ENCODE results near the gene CD46.

Gene CD46

DNA sequence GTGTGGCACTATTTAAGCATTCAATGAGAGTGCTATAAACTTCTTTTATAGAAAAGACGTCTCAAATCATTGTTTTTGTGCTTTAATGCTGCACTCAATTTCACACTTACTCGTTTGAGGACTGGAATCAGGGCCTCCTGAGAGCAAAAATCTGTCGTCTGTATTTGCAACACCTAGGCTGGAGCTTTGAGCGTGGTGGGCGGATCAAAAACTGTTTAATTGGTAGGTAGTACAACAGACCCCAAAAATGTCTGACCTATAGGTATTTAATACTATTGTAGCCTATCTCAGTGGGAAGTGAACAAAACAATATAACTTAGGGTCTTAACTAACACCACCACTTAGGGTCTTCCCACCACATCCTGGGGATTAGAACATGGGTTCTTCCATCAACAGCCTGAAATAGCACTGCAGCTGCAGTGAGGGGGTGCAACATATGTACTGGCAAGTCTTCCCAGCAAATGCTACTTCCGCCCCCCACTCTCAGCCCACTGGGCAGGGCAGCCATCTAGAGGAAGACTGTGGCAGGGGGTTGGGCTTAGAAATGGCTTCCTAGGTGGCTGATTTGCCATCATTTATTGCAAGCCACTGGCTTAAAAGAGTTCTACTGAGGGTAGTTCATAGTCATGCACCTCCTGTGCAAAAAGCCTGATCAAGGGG lies 48.3 kb downstream of the CD46 start:
- TF ChIP-seq, protein P1, sequence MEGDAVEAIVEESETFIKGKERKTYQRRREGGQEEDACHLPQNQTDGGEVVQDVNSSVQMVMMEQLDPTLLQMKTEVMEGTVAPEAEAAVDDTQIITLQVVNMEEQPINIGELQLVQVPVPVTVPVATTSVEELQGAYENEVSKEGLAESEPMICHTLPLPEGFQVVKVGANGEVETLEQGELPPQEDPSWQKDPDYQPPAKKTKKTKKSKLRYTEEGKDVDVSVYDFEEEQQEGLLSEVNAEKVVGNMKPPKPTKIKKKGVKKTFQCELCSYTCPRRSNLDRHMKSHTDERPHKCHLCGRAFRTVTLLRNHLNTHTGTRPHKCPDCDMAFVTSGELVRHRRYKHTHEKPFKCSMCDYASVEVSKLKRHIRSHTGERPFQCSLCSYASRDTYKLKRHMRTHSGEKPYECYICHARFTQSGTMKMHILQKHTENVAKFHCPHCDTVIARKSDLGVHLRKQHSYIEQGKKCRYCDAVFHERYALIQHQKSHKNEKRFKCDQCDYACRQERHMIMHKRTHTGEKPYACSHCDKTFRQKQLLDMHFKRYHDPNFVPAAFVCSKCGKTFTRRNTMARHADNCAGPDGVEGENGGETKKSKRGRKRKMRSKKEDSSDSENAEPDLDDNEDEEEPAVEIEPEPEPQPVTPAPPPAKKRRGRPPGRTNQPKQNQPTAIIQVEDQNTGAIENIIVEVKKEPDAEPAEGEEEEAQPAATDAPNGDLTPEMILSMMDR (IDR thresholded peaks at IDR 0.05; ENCODE audit: low read depth, low read length): no peak
- no peak for DNase-seq (ENCODE audit: low read depth, low spot score)
- H3K4me3 ChIP-seq (ENCODE audit: low read depth, low read length): no peak overlapping the region
- in situ Hi-C loops (cut with HindIII; ENCODE audit: low sequenced_read_pairs): no loop called here

DNA sequence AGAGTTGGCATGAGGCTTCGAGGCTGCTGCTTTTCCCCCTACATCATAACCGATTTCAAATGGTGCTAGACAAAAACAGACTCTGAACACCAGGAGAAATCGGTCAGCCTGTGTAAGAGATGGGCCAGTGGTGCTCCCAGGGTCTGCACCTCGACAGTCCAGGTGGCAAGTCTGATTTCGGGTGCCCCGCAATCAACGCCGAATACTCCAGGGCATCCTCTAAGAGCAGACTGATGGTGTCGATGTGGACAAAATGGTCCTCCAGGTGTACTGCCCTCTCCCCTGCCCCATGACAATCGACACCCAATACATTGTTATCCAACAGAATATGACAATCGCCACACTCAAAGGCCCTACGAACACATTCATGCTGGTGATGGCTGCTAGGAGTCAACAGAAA lies 50.0 kb downstream of the CD46 start:
- no peak for DNase-seq (ENCODE audit: low read depth, low spot score)
- TF ChIP-seq, protein P1 (IDR thresholded peaks at IDR 0.05; ENCODE audit: low read depth, low read length): no peak
- in situ Hi-C loops (cut with HindIII; ENCODE audit: low sequenced_read_pairs): no loop called here
- no peak overlapping the region for H3K4me3 ChIP-seq (ENCODE audit: low read depth, low read length)

DNA sequence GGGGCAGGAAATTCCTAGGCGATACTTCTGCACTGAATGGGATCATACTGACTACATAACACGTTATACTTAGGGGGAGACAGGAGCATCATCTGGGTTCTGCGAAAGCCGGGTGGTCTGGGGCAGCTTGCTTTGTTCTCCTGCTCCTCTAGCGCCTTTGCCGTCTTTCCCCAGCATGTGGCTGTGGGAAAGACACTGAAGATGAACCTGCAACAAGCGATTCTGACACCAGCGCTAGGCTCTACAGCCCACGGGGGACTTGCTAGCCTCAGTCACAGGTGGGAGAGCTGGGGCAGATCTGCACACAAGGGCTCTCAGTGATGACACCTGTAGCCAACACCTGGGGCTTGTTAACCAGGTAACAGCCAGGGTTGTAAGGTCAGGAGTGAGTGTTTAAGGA lies 51.8 kb downstream of the CD46 start:
- in situ Hi-C loops (cut with HindIII; ENCODE audit: low sequenced_read_pairs): no loop called here
- no peak for DNase-seq (ENCODE audit: low read depth, low spot score)
- TF ChIP-seq, protein P1 (IDR thresholded peaks at IDR 0.05; ENCODE audit: low read depth, low read length): no peak
- H3K4me3 ChIP-seq (ENCODE audit: low read depth, low read length): no peak overlapping the region

DNA sequence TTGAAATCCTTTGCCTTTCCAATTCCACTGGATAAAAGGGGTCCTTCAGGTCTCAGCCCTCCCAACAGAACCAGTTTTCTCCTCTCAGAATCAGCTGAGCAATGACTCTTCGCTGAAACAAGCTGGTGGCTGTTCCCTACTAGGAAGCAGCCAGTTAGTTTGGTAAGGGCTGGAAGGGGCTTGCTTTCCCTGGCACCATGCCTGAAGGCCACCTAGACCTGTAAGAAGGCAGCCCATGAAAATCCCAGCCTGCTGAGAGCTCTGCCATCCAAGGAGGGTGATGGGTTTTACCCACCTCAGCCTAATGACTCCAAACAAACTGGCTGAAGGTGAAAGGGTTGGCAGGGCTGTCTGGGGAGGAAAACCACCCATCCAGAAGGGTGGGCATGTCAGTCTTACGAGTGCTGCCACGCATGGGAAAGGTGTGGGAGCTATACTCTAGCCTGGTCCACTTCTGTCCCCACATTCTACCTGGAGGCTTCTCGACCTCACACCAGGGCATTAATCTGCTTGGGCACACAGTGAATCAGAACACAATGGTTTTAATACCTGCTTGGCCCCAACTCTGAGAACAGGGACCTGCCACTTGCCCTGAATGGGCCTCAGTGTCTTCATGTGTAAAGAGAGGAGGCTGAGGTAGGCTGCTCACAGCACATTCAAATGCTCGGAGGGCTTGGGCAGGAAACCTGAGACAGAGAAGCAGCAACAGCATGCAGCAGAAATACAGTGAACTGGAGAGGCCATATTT lies 53.0 kb downstream of the CD46 start:
- no peak overlapping the region for H3K4me3 ChIP-seq (ENCODE audit: low read depth, low read length)
- in situ Hi-C loops (cut with HindIII; ENCODE audit: low sequenced_read_pairs): no loop called here
- DNase-seq (ENCODE audit: low read depth, low spot score): no peak
- TF ChIP-seq, protein P1 (IDR thresholded peaks at IDR 0.05; ENCODE audit: low read depth, low read length): no peak

DNA sequence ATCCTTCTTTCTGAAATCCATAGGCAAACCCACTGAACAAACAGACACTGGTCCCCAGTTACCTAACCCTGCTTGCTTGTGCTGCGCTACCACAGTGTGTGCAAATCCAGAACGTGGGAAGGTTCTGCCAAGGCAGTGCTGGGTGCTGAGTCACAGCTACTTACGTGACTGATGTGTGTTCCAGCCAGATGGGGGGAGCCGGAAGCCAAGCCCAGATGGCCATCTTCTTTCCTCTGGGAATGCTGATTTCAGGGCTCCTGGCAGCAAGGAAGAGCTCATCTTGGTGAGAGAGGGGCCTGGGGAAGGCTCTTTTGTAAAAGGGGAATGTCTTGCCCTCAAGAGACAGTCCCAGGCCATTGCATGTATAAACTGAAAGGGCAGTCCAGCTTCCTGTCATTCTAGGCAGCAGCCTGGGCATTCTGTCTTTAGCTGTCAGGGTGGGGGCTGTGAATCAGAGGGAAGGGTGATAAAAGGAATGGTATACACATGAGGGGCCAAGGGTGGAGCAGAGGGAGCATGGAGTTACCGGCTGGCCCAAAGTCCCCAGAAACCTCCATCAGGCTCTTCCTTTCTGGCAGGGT lies 54.1 kb downstream of the CD46 start:
- H3K4me3 ChIP-seq (ENCODE audit: low read depth, low read length): no peak overlapping the region
- in situ Hi-C loops (cut with HindIII; ENCODE audit: low sequenced_read_pairs): no loop called here
- TF ChIP-seq, protein P1 (IDR thresholded peaks at IDR 0.05; ENCODE audit: low read depth, low read length): no peak
- peak; percentile 92 for DNase-seq (ENCODE audit: low read depth, low spot score)

DNA sequence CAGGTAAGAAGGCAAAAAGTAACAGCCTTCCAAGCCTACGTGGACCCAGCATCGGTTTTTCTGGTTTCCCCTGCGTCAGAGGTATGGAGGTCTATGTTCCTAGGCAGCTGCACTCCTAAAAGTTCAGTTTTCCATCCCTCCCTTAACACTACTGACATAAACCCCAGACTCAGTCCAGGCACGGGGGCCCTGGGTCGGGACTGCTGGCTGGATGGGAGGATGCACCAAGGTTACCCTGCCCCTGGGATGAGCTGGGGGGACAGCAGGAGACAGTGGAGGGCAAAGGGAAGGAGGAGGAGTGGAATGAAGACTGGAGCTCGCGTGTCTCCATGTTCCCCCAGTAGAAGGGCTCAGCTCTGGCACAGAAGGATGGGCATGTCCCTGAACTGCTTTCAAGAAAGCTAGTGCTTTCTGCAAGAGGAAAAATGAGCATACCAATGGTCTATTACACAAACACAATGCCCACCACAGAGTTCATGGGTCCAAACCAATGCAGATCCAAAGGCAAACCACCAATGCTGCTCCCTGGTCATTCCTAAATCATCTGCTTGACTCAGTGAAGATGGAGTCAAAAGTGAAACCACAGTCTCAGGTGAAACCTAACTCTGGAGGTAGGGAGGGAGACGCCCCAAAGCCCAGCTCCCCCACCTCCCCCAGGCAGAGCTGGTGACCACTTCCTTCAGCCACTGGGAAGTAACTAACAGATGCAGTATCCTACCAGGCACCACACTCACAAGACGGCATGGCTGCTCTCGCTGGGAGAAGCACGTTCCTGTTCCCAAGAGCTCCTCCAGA lies 54.9 kb downstream of the CD46 start:
- no peak overlapping the region for H3K4me3 ChIP-seq (ENCODE audit: low read depth, low read length)
- TF ChIP-seq, protein P1 (IDR thresholded peaks at IDR 0.05; ENCODE audit: low read depth, low read length): no peak
- DNase-seq (ENCODE audit: low read depth, low spot score): peak; percentile 68
- in situ Hi-C loops (cut with HindIII; ENCODE audit: low sequenced_read_pairs): no loop called here
